ENCODE measurements around the gene HUWE1. TPM values are rescaled to one million over a fixed set of nuclear protein-coding genes. Genes with fewer than 3 reads are reported as not detected.

Gene HUWE1, protein sequence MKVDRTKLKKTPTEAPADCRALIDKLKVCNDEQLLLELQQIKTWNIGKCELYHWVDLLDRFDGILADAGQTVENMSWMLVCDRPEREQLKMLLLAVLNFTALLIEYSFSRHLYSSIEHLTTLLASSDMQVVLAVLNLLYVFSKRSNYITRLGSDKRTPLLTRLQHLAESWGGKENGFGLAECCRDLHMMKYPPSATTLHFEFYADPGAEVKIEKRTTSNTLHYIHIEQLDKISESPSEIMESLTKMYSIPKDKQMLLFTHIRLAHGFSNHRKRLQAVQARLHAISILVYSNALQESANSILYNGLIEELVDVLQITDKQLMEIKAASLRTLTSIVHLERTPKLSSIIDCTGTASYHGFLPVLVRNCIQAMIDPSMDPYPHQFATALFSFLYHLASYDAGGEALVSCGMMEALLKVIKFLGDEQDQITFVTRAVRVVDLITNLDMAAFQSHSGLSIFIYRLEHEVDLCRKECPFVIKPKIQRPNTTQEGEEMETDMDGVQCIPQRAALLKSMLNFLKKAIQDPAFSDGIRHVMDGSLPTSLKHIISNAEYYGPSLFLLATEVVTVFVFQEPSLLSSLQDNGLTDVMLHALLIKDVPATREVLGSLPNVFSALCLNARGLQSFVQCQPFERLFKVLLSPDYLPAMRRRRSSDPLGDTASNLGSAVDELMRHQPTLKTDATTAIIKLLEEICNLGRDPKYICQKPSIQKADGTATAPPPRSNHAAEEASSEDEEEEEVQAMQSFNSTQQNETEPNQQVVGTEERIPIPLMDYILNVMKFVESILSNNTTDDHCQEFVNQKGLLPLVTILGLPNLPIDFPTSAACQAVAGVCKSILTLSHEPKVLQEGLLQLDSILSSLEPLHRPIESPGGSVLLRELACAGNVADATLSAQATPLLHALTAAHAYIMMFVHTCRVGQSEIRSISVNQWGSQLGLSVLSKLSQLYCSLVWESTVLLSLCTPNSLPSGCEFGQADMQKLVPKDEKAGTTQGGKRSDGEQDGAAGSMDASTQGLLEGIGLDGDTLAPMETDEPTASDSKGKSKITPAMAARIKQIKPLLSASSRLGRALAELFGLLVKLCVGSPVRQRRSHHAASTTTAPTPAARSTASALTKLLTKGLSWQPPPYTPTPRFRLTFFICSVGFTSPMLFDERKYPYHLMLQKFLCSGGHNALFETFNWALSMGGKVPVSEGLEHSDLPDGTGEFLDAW (N-terminal part only)
- total RNA-seq (100 to 1,000 TPM in 7 of 9 donors, 10 to 100 TPM in 2; 87.5 to 170 (median 128) TPM), polyA plus RNA-seq (100 to 1,000 TPM in 1 of 3 donors, 10 to 100 TPM in 2; 38.4 to 101 (median 47.0) TPM)
- long read RNA-seq, donor 1, partial matches to known transcripts = 7 of 7 reads
- long read RNA-seq, donor 1, other reads (novel, unspliced or antisense) = 0 of 7 reads
- long read RNA-seq, donor 2, full-length matches to known transcripts = 1 of 6 reads
- long read RNA-seq, donor 2, partial matches to known transcripts = 5 of 6 reads
- long read RNA-seq, donor 2, other reads (novel, unspliced or antisense) = 0 of 6 reads
- long read RNA-seq, donor 3, full-length matches to known transcripts = 1 of 1 reads
- long read RNA-seq, donor 3, partial matches to known transcripts = 0 of 1 reads
- long read RNA-seq, donor 3, other reads (novel, unspliced or antisense) = 0 of 1 reads
- long read RNA-seq, donor 4, partial matches to known transcripts = 13 of 17 reads
- long read RNA-seq, donor 4, other reads (novel, unspliced or antisense) = 4 of 17 reads
- long read RNA-seq, donor 5, partial matches to known transcripts = 19 of 21 reads
- long read RNA-seq, donor 5, other reads (novel, unspliced or antisense) = 2 of 21 reads
- long read RNA-seq, donor 6, partial matches to known transcripts = 12 of 13 reads
- long read RNA-seq, donor 6, other reads (novel, unspliced or antisense) = 1 of 13 reads
- long read RNA-seq, donor 7, partial matches to known transcripts = 0 of 2 reads
- long read RNA-seq, donor 7, other reads (novel, unspliced or antisense) = 0 of 2 reads
- long read RNA-seq, donor 8, partial matches to known transcripts = 6 of 7 reads
- long read RNA-seq, donor 8, other reads (novel, unspliced or antisense) = 0 of 7 reads
- long read RNA-seq, donor 9, partial matches to known transcripts = 0 of 1 reads
- long read RNA-seq, donor 9, other reads (novel, unspliced or antisense) = 0 of 1 reads
- long read RNA-seq, donor 10, partial matches to known transcripts = 13 of 14 reads
- long read RNA-seq, donor 10, other reads (novel, unspliced or antisense) = 0 of 14 reads

DNA sequence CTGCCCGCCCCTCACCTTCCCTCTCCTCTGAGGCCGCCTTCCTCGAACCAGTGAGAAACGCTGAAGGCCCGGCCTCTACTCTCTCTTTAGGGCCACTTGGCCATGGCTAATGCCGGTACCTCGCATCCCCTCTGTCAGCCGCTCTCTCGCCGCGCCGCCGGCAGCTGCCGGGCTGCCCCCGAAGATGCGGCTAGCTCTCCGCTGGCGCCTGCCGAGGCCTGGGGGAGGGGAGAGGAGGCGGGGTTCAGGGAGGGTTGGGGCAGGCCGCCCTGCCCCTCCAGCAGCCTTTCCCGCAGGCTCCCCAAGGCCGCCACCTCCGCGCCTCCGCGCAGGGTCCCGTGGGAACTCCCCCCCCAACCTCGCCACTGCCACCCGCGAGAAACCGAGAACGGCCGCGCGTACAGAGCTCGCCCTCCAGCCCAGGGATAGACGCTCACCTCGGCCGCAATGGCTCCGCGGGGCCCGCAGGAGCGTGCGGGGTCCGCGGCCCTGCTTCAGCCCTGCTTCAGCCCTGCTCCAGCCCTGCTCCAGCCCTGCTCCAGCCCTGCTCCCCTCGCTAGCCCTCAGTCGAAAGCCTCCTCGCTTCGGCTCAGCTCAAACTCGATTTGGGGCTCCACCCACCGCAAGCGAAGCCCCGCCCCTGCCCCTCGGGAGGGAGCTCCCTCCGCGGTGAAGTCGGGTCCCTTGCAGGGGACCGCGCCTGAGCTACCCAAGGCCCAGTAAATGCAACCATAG, at the start of gene HUWE1:
TSS of gene HUWE1 (minus strand) at position 569 of the 735 bp plus-strand sequence. CDS start 32,612 bp downstream, outside the sequence.
- Histone ChIP-seq H3K27ac (peak within 1 kb of the TSS; percentile 79 to 97 (median 81)), H3K4me1 (replicated peaks in 1 of 2) (peaks cover 0 to 12% of the 10 kb centered on the region in 2 donors), H3K4me3 (peak within 1 kb of the TSS; percentile 11 to 75 (median 61)), H3K36me3 (replicated peaks in 1 of 2) (no peaks in the 10 kb centered on the region), H3K27me3 (peaks cover 2% of the 10 kb centered on the region), H3K9me3 (replicated peaks in 1 of 3) (no peaks in the 10 kb centered on the region)
- 0 to 58% (median 24%) methylated on average over 5 to 61 of the region's 61 CpGs; no CpG with 5 or more reads in 1 of the 4 donors for WGBS, 4 donors
- TF ChIP-seq, protein P1, sequence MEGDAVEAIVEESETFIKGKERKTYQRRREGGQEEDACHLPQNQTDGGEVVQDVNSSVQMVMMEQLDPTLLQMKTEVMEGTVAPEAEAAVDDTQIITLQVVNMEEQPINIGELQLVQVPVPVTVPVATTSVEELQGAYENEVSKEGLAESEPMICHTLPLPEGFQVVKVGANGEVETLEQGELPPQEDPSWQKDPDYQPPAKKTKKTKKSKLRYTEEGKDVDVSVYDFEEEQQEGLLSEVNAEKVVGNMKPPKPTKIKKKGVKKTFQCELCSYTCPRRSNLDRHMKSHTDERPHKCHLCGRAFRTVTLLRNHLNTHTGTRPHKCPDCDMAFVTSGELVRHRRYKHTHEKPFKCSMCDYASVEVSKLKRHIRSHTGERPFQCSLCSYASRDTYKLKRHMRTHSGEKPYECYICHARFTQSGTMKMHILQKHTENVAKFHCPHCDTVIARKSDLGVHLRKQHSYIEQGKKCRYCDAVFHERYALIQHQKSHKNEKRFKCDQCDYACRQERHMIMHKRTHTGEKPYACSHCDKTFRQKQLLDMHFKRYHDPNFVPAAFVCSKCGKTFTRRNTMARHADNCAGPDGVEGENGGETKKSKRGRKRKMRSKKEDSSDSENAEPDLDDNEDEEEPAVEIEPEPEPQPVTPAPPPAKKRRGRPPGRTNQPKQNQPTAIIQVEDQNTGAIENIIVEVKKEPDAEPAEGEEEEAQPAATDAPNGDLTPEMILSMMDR (IDR thresholded peaks at IDR 0.05) = no peak
- TF ChIP-seq POLR2A (IDR thresholded peaks at IDR 0.05) = peak; percentile 36 to 75
- intact Hi-C loops (cut with DNase I) = no loop called here
- peak; percentile 74 to 83 (median 78) for DNase-seq

DNA sequence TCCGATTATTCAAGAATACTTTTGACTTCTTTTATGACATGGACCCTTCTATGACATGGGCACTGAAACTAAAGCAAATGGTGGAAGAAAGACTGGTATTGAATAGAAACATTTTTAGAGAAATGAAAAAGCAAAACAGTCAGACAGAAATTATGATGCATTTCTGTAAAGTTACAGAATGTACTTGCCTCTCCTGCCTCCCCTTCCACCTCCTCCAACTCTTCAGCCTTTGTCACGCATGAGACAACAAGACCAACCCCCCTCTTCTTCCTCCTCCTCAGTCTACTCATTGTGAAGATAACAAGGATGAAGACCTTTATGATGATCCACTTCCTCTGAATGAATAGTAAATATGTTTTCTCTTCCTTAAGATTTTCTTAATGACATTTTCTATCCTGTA, 46.3 kb upstream of the HUWE1 start:
- TF ChIP-seq POLR2A (IDR thresholded peaks at IDR 0.05) = no peak
- Histone ChIP-seq H3K27ac (no peak overlapping the region), H3K4me1 (replicated peaks in 1 of 2) (no peaks in the 10 kb centered on the region), H3K4me3 (no peak overlapping the region), H3K27me3 (peaks cover 12% of the 10 kb centered on the region), H3K36me3 (replicated peaks in 1 of 2) (no peaks in the 10 kb centered on the region), H3K9me3 (replicated peaks in 1 of 3) (no peaks in the 10 kb centered on the region)
- intact Hi-C loops (cut with DNase I) = no loop called here
- no peak for DNase-seq
- 46 to 72% (median 62%) methylated on average over 2 of the region's 2 CpGs for WGBS, 4 donors

DNA sequence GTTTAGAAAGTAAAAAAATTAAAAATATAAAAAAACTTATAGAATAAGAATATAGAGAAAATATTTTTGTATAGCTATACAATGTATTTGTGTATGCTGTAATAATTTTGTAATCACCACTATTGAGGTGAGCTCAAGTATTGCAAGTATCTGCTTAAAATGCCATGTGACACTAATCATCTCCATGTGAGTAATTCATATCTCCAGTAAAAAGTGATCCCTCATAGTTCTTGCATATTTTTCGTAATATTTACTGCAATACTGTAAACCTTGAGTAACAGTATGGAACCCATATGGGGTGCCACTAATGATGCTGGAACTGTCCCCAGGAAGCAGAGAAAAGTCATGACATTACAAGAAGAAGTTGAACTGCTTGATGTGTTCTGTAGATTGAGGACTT, 43.2 kb upstream of the HUWE1 start:
- 0 to 2% (median 0%) methylated on average over 1 of the region's 1 CpG for WGBS, 4 donors
- H3K9me3 ChIP-seq (replicated peaks in 1 of 3) = no peaks in the 10 kb centered on the region
- H3K36me3 ChIP-seq (replicated peaks in 1 of 2) = no peaks in the 10 kb centered on the region
- H3K4me3 ChIP-seq = no peak overlapping the region
- H3K4me1 ChIP-seq (replicated peaks in 1 of 2) = no peaks in the 10 kb centered on the region
- TF ChIP-seq, protein P1 (IDR thresholded peaks at IDR 0.05) = no peak
- TF ChIP-seq POLR2A (IDR thresholded peaks at IDR 0.05) = no peak
- no peak overlapping the region for H3K27ac ChIP-seq
- intact Hi-C loops (cut with DNase I) = no loop called here
- H3K27me3 ChIP-seq = no peaks in the 10 kb centered on the region
- DNase-seq = no peak

Data from adrenal gland (tissue), 19 donors.